ENCODE data around the gene ST7L. TPM values are rescaled to one million over a fixed set of nuclear protein-coding genes. Genes with fewer than 3 reads are reported as not detected.
"Not testable (repeated sequence)": the region's sequence is repeated elsewhere in the genome, so short reads cannot be mapped to it uniquely, and the experiment has no call there.

Gene ST7L
- total RNA-seq, 1 donor from 2014 or later = 13.5 TPM

DNA sequence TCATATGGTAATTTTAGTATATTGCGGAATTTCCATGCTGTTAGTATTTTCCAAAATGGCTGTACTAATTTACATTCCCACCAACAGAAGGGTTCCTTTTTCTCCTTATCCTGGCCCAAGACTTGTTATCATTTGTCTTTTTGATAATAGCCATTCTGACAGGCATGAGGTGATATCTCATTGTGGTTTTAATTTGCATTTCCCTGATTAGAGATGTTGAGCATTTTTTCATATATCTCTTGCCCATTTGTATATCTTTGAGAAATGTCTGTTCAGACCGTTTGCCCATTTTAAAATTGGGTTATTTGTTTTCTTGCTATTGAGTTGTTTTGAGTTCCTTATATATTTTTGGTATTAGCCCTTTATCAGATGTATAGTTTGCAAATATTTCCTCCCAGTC, 14.7 kb upstream of the ST7L start:
- no peaks in the 10 kb centered on the region for H3K9me3 Mint-ChIP-seq
- peaks cover 81% of the 10 kb centered on the region for H3K4me1 Mint-ChIP-seq (ENCODE audit: low read depth)
- no peak overlapping the region for H3K27ac Mint-ChIP-seq
- intact Hi-C loops (cut with micrococcal nuclease) = loop anchor here (1.0 to 2.0 kb wide), 2 partner anchors 8 to 13 kb away; no protein-coding TSS in a partner anchor
- no peak for DNase-seq (ENCODE audit: low spot score)
- peaks cover 40% of the 10 kb centered on the region for H3K36me3 Mint-ChIP-seq (ENCODE audit: low read depth)
- no peaks in the 10 kb centered on the region for H3K27me3 Mint-ChIP-seq (ENCODE audit: insufficient read depth)
- no peak overlapping the region for H3K4me3 Mint-ChIP-seq

DNA sequence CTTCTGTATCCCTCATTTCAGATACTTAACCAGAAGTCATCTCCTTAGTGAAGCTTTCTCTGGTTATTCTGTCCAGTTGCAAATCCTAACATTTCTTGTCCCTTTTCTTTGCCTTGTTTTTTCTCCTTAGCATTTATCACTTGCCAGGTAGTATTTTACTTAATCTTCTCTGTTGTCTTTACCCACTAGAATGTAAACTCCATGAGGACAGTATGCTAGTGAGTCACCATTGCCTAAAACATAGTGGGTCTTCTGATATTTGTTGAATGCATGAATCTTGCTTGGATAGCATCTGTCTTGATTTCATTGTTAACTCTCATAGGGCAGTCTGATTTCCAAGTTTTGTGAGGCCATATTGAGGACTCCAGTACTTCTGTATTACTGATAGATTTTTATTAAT, 10.3 kb upstream of the ST7L start:
- intact Hi-C loops (cut with micrococcal nuclease) = no loop called here
- H3K27ac Mint-ChIP-seq = peak overlapping the region; percentile 15
- H3K4me3 Mint-ChIP-seq = no peak overlapping the region
- H3K36me3 Mint-ChIP-seq (ENCODE audit: low read depth) = peaks cover 52% of the 10 kb centered on the region
- H3K4me1 Mint-ChIP-seq (ENCODE audit: low read depth) = peaks cover 89% of the 10 kb centered on the region
- no peak for DNase-seq (ENCODE audit: low spot score)
- no peaks in the 10 kb centered on the region for H3K27me3 Mint-ChIP-seq (ENCODE audit: insufficient read depth)
- no peaks in the 10 kb centered on the region for H3K9me3 Mint-ChIP-seq

DNA sequence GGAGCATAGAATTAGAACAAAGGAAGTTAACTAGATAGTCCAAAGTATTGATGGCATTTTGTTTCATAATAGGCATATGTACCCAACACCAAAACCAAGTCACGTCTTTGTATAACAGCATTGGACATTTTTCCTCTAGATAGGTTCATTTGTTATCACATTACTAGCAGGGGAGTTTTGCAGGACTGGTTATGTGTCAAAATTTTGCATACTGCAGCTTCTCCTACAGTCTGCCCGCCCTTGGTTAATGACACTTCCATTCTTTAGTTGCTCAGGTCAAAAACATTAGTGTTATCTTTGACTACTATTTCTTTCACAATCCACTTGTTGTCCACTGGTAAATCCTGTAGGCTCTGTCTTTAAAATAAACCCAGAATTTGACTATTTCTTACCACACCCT, 9.6 kb upstream of the ST7L start:
- H3K4me1 Mint-ChIP-seq (ENCODE audit: low read depth) = peaks cover 85% of the 10 kb centered on the region
- H3K27ac Mint-ChIP-seq = no peak overlapping the region
- H3K9me3 Mint-ChIP-seq = no peaks in the 10 kb centered on the region
- H3K27me3 Mint-ChIP-seq (ENCODE audit: insufficient read depth) = no peaks in the 10 kb centered on the region
- H3K36me3 Mint-ChIP-seq (ENCODE audit: low read depth) = peaks cover 46% of the 10 kb centered on the region
- no peak overlapping the region for H3K4me3 Mint-ChIP-seq
- intact Hi-C loops (cut with micrococcal nuclease) = no loop called here
- DNase-seq (ENCODE audit: low spot score) = no peak

DNA sequence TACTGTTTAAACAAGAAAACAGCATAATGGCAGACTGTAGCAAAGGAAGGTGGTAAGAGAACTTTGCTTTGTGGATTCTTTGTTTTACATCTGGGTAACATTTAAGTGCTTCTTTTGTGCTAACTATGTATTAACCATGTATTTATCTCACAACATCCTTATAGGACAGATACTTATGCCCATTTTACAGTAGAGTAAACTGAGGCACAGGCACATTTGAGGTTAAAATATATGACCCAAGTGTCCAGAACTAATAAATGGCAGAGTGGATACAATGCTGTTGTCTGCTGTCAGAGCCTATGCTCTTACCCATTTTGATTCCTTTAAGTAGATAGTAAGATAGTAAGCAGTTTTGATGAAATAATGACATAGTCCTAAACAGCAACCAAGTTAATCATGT, 7.9 kb upstream of the ST7L start:
- Mint-ChIP-seq H3K27me3 (ENCODE audit: insufficient read depth) (no peaks in the 10 kb centered on the region), H3K4me1 (ENCODE audit: low read depth) (peaks cover 85% of the 10 kb centered on the region), H3K27ac (no peak overlapping the region), H3K4me3 (no peak overlapping the region), H3K36me3 (ENCODE audit: low read depth) (peaks cover 47% of the 10 kb centered on the region), H3K9me3 (no peaks in the 10 kb centered on the region)
- DNase-seq (ENCODE audit: low spot score) = no peak
- intact Hi-C loops (cut with micrococcal nuclease) = no loop called here

DNA sequence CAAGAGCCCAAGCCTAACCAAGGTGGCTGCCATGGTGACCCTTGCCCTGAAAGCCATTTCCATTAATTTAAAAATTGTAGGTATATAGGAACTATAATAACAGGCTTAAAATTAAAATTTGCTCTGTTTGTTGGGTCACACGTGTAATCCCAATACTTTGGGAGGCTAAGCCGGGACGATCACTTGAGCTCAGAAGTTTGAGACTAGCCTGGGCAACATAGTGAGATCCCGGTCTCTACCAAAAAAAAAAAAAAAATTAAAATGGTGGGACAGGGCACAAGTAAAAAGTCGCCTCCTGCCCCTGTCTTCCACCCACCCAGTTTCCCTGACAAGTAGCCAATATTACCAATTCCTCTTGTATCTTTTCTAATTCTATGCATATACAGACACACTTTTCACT, 7.3 kb upstream of the ST7L start:
- no peak for DNase-seq (ENCODE audit: low spot score)
- Mint-ChIP-seq H3K4me1 (ENCODE audit: low read depth) (peaks cover 79% of the 10 kb centered on the region), H3K27me3 (ENCODE audit: insufficient read depth) (no peaks in the 10 kb centered on the region), H3K9me3 (no peaks in the 10 kb centered on the region), H3K4me3 (no peak overlapping the region), H3K27ac (peak overlapping the region; percentile 26), H3K36me3 (ENCODE audit: low read depth) (peaks cover 41% of the 10 kb centered on the region)
- intact Hi-C loops (cut with micrococcal nuclease) = no loop called here

DNA sequence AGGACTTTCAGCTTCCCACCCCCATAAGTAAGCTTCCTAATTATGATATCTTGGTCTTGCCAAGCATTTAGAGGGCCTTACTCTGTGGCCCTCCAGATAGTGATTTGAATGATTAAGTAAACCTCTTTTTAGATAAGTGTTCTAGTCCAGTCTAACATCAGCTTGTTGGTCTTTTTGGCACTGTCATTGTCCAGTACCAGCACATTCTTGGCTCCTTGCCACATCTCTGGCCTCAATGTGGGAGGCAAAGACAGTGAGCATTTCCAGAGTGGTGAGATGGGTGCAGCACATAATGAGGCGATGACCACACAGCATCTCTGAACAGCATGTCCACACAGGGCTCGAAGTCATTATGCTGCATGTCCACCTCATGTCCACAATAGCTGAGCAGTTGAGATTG, 6.8 kb upstream of the ST7L start:
- no peak for DNase-seq (ENCODE audit: low spot score)
- Mint-ChIP-seq H3K36me3 (ENCODE audit: low read depth) (peaks cover 40% of the 10 kb centered on the region), H3K4me1 (ENCODE audit: low read depth) (peaks cover 78% of the 10 kb centered on the region), H3K4me3 (peak overlapping the region; percentile 33), H3K27ac (peak overlapping the region; percentile 26), H3K27me3 (ENCODE audit: insufficient read depth) (no peaks in the 10 kb centered on the region), H3K9me3 (no peaks in the 10 kb centered on the region)
- intact Hi-C loops (cut with micrococcal nuclease) = loop anchor here (1.0 kb wide), 1 partner anchor 8 kb away; no protein-coding TSS in a partner anchor

DNA sequence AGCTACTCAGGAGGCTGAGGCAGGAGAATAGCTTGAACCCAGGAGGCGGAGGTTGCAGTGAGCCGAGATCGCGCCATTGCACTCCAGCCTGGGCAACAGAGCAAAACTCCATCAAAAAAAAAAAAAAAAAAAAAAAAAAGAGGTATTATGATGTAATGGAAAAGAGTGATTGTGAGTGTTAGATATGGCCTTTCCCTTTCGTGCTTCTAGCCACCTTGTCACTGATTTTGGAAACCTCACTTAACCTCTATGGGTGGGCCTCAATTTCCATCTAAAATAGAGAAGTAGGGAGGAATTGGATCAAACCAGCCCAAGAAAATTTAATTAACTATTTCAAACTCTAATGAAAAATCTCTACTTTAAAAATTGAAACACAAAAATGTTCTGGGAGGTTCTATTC, 5.6 kb upstream of the ST7L start:
- Mint-ChIP-seq H3K36me3 (ENCODE audit: low read depth) (peaks cover 39% of the 10 kb centered on the region), H3K4me1 (ENCODE audit: low read depth) (peaks cover 72% of the 10 kb centered on the region), H3K27ac (peak overlapping the region; percentile 82)
- intact Hi-C loops (cut with micrococcal nuclease) = loop anchor here (5.0 kb wide), 1 partner anchor 1188 kb away; the partner anchor contains the start of gene RSBN1
- H3K27me3 Mint-ChIP-seq (ENCODE audit: insufficient read depth); H3K9me3 Mint-ChIP-seq; H3K4me3 Mint-ChIP-seq; DNase-seq (ENCODE audit: low spot score): not testable (repeated sequence)

DNA sequence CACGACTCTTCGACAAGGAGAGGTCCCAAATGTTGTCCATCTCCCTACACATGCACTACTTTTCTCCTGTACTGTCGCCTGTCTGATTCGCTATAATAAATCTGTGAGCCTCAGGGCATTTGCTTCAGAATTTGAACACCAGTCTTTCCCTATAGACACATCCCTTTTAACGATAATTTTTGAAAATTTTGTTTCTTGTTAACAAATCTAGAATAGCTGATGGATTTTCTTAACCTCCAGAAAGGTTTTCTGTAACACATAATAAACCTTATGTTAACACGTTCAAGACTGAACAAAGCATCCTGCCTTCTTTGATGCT, 1.4 kb upstream of the ST7L start:
- intact Hi-C loops (cut with micrococcal nuclease) = loop anchor here (1.0 to 5.0 kb wide), 2 partner anchors 48 to 1192 kb away; partner anchors contain the start of gene RSBN1
- peaks cover 25% of the 10 kb centered on the region for H3K36me3 Mint-ChIP-seq (ENCODE audit: low read depth)
- DNase-seq (ENCODE audit: low spot score) = no peak

DNA sequence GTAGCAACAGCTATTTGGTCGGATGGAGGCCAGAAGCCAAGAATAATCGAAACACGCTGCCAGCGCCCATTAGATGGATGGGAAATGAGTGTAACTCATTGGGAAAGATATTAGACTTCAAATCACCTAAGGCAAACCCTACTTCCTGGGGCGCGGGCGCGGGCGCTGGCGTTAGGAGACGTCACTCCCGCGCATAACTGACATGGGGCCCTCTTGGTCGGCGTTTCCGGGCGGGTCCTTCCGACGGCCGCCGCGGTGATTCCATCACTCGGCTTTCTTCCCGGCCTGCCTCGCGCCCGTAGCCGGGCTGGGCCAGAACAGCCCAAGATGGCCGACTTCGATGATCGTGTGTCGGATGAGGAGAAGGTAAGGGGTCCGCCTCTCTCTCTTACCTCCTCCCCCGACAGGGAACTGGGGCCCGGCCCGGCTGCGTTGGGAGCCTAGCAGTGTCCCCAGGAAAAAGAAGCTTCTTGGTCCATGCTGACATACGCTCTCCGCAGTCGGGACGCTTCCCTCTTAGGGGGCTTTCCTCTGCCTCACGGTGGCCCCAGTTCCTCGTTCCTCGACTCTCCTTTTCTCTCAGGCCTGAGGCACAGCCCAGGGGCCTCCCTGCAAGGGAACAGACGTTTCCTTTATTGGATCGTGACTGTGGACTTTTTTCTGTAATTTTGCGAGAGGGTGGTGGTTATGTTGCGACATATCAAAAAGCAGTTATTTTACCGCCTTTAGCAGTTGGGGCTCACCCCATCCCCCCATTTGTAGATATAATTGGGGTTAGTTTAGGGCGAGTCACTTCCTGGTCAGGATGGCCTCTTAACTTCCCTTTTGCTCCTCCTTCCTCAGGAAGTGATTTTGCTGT, 806 bp upstream of the ST7L start, which contains the start of gene CAPZA1:
TSS of gene CAPZA1 (plus strand) at position 315 of the 859 bp plus-strand sequence. CDS start at position 328, 13 bp downstream.
- intact Hi-C loops (cut with micrococcal nuclease) = loop anchor here (1.0 to 5.0 kb wide), 8 partner anchors 49 to 1313 kb away; partner anchors contain the start of genes LRIG2, MOV10, PHTF1 and PPM1J
- peaks cover 48% of the 10 kb centered on the region for H3K4me1 Mint-ChIP-seq (ENCODE audit: low read depth)
- H3K27ac Mint-ChIP-seq = peak within 1 kb of the TSS; percentile 98
- no peaks in the 10 kb centered on the region for H3K27me3 Mint-ChIP-seq (ENCODE audit: insufficient read depth)
- peaks cover 20% of the 10 kb centered on the region for H3K36me3 Mint-ChIP-seq (ENCODE audit: low read depth)
- peak within 1 kb of the TSS; percentile 98 for H3K4me3 Mint-ChIP-seq
- H3K9me3 Mint-ChIP-seq = no peaks in the 10 kb centered on the region
- DNase-seq (ENCODE audit: low spot score) = peak; percentile 90

More for the DNA sequence above, 1.4 kb upstream of the ST7L start:
- peaks cover 54% of the 10 kb centered on the region for H3K4me1 Mint-ChIP-seq (ENCODE audit: low read depth)
- peak overlapping the region; percentile 98 for H3K27ac Mint-ChIP-seq
- H3K9me3 Mint-ChIP-seq = no peaks in the 10 kb centered on the region
- no peaks in the 10 kb centered on the region for H3K27me3 Mint-ChIP-seq (ENCODE audit: insufficient read depth)
- H3K4me3 Mint-ChIP-seq = peak overlapping the region; percentile 98

DNA sequence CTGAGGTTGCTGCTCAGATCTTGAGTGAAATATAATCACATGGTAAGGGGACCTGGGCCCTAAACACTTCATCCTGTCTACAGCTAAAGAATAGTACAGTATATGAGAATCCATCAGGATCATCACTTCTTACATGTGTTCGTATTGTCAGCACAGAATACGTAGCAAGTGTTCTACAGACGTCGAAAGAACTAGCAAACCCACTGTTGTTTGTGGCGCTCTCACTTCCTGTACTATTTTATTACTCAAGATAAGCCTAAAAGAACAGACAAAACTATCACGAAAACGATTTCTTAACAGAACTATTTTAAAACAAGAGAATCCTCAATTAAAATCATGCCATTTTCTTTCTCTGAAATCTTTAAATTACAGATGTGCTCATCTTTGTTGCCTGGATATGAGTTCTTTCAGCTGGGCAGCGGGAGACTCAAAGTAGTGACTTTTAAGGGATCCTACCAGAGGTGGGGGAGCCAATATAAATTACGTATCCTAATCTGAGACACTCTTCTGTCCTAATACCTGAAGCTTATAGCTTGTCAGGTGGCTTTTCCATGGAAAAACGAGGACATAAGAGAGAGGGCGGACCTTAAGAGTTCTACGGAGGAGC, 724 bp downstream of the ST7L start:
- H3K27ac Mint-ChIP-seq = peak overlapping the region; percentile 98
- H3K4me1 Mint-ChIP-seq (ENCODE audit: low read depth) = peaks cover 38% of the 10 kb centered on the region
- H3K9me3 Mint-ChIP-seq = no peaks in the 10 kb centered on the region
- peaks cover 17% of the 10 kb centered on the region for H3K36me3 Mint-ChIP-seq (ENCODE audit: low read depth)
- DNase-seq (ENCODE audit: low spot score) = peak; percentile 13
- no peaks in the 10 kb centered on the region for H3K27me3 Mint-ChIP-seq (ENCODE audit: insufficient read depth)
- peak overlapping the region; percentile 98 for H3K4me3 Mint-ChIP-seq
- intact Hi-C loops (cut with micrococcal nuclease) = loop anchor here (1.0 to 5.0 kb wide), 4 partner anchors 339 to 1314 kb away; partner anchors contain the start of genes LRIG2 and PHTF1

DNA sequence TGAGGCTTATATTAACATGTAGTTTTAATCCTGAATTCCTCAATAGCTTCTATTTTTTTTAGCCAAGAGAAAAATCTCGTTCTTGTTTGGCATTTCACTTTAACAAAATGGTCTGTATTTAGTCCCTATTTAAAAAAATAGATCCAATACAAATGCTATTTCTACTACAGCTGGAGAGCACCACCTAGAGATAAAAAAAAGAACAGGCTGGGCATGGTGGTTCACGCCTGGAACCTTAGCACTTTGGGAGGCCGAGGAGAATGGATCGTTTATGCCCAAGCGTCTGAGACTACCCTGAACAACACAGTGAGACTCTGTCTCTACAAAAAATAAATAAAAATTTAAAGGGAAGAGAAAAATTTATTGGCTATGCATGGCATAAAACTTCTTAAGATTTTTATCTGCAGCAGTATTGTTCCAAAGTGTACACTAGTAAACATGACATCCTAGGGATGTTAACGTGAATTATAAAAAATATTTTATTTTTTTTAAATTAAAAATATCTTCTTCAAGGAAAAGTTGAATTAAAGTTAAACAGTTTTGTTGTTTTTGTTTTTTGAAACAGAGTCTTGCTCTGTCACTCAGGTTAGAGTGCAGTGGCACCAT, 4.4 kb downstream of the ST7L start:
- Mint-ChIP-seq H3K36me3 (ENCODE audit: low read depth) (peaks cover 11% of the 10 kb centered on the region), H3K27me3 (ENCODE audit: insufficient read depth) (no peaks in the 10 kb centered on the region), H3K27ac (no peak overlapping the region), H3K4me3 (no peak overlapping the region), H3K4me1 (ENCODE audit: low read depth) (peaks cover 33% of the 10 kb centered on the region), H3K9me3 (no peaks in the 10 kb centered on the region)
- intact Hi-C loops (cut with micrococcal nuclease) = loop anchor here (1.0 to 5.0 kb wide), 5 partner anchors 112 to 1318 kb away; no protein-coding TSS in a partner anchor
- DNase-seq (ENCODE audit: low spot score) = no peak

DNA sequence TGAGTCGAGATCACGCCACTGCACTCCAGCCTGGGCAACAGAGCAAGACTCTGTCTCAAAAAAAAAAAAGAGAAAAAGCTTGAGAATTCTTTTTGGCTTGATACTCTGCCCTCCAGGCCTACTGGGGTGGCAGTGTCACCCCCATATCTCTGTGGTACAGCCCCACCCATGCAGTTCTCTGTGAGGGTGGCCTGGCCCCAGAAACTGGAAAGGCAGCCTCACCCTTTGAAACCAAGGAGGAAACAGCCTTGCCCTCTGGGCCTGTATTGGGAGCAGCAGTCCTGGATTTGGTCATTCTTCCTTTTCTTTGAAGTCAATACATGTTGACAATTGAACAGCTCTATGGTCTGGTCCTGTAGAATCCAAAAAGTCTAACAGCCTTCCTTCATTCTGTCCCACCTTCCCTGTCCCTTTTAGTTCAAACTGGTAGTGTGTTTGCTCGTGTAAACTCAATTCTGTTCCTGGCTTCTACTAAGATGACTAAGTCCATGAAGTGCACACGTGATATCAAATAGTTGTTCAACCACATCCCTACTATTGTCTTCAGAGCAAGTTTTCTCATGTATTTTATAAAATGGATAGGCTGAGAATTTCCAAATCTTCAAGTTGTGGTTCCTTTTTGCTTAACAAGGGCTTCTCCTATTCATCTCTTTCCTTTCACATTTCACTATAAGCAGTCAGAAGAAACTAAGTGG, 13.2 kb downstream of the ST7L start:
- DNase-seq (ENCODE audit: low spot score) = no peak
- Mint-ChIP-seq H3K36me3 (ENCODE audit: low read depth) (peaks cover 23% of the 10 kb centered on the region), H3K4me3 (no peak overlapping the region), H3K4me1 (ENCODE audit: low read depth) (peaks cover 18% of the 10 kb centered on the region), H3K9me3 (no peaks in the 10 kb centered on the region), H3K27me3 (ENCODE audit: insufficient read depth) (no peaks in the 10 kb centered on the region), H3K27ac (peak overlapping the region; percentile 6)
- intact Hi-C loops (cut with micrococcal nuclease) = no loop called here

Data from activated T-helper 1 cell treated with anti-CD3 and anti-CD28 coated beads, Interleukin-12 subunit alpha, Interleukin-12 subunit beta, Interleukin-2, Interleukin-4 antibody, amounts not matched to agents 30 ng/mL and 10 ng/mL and 1 ng/mL, durations not matched to agents 14 hours and 24 hours and 36 hours (primary cell).